Measurements from ENCODE around the gene CD247.

CD247 gene

DNA sequence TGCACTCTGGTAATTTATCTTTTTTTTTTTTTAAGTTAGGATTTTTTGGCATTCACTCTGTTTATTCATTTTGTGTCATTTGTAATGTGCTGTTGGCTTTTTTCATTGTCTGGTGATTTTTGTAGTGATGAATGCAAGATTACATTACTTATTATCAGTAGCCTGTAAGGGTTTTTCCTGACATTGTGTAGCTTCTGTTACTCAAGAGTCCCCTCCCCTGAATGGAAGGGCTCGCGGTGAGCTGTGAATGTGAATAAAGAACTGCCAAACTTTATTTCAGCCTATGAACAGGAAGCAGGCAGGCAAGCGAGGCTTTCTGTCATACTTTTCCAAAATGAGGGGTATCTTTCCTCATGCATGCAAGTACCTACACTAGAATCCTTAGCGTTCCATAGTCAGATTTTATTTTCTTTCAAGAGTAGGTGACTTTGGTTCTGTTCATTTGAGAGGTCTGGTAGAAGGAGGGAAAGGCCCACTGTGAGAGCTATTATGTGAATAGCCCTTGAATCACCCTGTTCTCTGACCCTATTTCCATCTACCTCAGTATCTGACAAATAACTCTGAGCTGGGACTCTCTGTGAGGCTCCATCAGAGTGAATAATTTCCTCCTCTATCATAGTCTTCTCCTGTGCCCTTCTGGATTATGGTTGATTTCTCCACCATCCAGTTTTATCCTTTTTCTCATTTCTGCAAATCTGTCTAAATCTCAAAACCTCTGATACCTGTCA lies 114.0 kb downstream of the CD247 start:
- DNase-seq, result no peak

- DNase-seq, result peak; percentile 27
These were observed 117.0 kb downstream of the CD247 start for GRCh38 chr1:167401260-167401873.

DNA sequence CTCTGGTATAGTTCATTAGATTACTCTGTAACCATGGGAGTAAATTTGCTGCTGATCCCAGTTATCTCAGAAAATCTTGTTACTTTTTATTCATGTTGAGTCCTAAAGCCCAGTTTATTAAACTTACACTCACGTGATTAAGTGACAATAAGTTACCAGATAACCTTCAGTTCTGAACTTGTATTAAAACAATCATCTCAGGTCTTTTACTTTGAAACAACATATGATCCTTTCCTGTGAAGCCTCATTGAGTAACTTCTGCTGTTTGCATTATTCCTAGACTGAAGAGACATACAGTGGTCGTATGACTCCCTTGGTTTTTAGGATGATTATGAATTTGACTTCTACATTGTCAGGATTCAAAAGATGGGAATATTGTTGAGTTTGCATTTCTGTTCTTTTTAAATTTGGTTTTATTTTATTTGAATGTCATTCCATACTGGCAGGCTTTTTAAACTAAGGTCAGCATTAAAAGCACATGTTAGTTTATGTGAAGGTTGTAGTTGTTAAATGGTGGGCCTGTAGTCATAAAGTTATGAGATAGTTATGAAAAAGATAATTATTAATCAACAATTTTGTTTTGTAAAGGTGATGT lies 117.9 kb downstream of the CD247 start:
- DNase-seq, result no peak

GRCh38 chr1:167392200-167392696 lies 126.1 kb downstream of the CD247 start:
- DNase-seq, result no peak

DNA sequence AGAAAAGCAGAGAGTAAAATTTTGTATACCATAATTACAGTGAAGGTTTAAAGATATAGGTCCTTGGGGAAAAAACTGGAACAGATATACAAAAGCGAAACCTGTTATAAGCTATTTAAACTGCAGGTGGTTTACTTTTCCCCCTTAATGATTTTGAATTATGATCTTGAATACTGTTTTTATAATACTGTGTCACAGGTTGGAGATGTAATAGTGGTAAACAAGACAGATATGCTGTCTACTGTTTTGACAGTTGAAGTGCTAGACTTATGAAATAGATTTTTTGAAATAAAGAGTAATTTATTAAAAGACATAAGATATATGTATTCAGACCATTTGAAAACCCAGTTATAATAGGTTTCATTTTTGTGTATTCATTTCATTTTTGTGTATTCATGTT lies 129.4 kb downstream of the CD247 start:
- no peak for DNase-seq

GRCh38 chr1:167387251-167387910 lies 130.9 kb downstream of the CD247 start:
- no peak for DNase-seq
